T-helper 17 cell (primary cell): ENCODE results near the gene METRNL. TPM values are rescaled to one million over a fixed set of nuclear protein-coding genes. Genes with fewer than 3 reads are reported as not detected.
A peak's percentile ranks its signal among the peaks of the same experiment; 100 is the strongest.
"Not testable (repeated sequence)": the region's sequence is repeated elsewhere in the genome, so short reads cannot be mapped to it uniquely, and the experiment has no call there.

Experiments
- ATAC-seq: fragments of 150-1000 bp; cut with Tn5 transposase; 2 replicates; pipeline ENCODE4 v1.10.0; 2021; ENCODE audit warnings: mild to moderate bottlenecking, moderate library complexity
- DNase-seq, 3 donors: peaks; one replicate each; pipeline versions ENCODE4 v3.0.0 to v3.0.0-alpha.2; 2020 to 2021
- H3K9me3 ChIP-seq: one replicate; pipeline ENCODE4 v1.7.0; 2013; ENCODE audit warnings: low read length, mild to moderate bottlenecking; ENCODE audit not compliant: control insufficient read depth, poor library complexity, severe bottlenecking
- H3K27ac Mint-ChIP-seq: one replicate; pipeline ENCODE4 v1.8.0; 2022; ENCODE audit warnings: mild to moderate bottlenecking, moderate library complexity, mixed read lengths
- H3K27me3 Mint-ChIP-seq: one replicate; pipeline ENCODE4 v1.8.0; 2022; ENCODE audit warnings: mixed read lengths
- H3K36me3 Mint-ChIP-seq: one replicate; pipeline ENCODE4 v1.8.0; 2022; ENCODE audit warnings: low read depth, mixed read lengths
- H3K4me1 Mint-ChIP-seq: one replicate; pipeline ENCODE4 v1.8.0; 2022; ENCODE audit warnings: mild to moderate bottlenecking, mixed read lengths
- H3K4me3 Mint-ChIP-seq: one replicate; pipeline ENCODE4 v1.8.0; 2022; ENCODE audit warnings: mild to moderate bottlenecking, moderate library complexity, mixed read lengths
- total RNA-seq, 4 donors: library from RNA in 2 of 4; stranded (reverse) in 2 of 4; gene quantifications; one replicate each; pipeline ENCODE4 v1.2.3 and lab custom pipeline; 2022 to 2026

Gene METRNL
- total RNA-seq, 2 donors from 2014 or later: 24.0 to 26.2 TPM

DNA sequence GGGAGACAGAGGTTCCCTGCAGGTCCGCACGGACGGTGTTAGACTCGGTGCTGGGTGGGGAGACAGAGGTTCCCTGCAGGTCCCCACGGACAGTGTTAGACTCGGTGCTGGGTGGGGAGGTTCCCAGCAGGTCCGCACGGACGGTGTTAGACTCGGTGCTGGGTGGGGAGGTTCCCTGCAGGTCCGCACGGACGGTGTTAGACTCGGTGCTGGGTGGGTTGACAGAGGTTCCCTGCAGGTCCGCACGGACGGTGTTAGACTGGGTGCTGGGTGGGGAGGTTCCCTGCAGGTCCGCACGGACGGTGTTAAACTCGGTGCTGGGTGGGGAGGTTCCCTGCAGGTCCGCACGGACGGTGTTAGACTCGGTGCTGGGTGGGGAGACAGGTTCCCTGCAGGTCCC is 24.2 kb upstream of the METRNL start:
- not testable (repeated sequence) for H3K27ac Mint-ChIP-seq, H3K27me3 Mint-ChIP-seq, H3K4me3 Mint-ChIP-seq, H3K36me3 Mint-ChIP-seq, H3K9me3 ChIP-seq, H3K4me1 Mint-ChIP-seq, ATAC-seq, DNase-seq

GRCh38 chr17:83055911-83056582 is 23.4 kb upstream of the METRNL start:
- no peak for ATAC-seq
- H3K9me3 ChIP-seq: no peaks in the 10 kb centered on the region
- H3K4me1 Mint-ChIP-seq: peaks cover 6% of the 10 kb centered on the region
- no peak overlapping the region for H3K4me3 Mint-ChIP-seq
- H3K27ac Mint-ChIP-seq: no peak overlapping the region
- DNase-seq: no peak
- H3K36me3 Mint-ChIP-seq: peaks cover 2% of the 10 kb centered on the region
- no peaks in the 10 kb centered on the region for H3K27me3 Mint-ChIP-seq

DNA sequence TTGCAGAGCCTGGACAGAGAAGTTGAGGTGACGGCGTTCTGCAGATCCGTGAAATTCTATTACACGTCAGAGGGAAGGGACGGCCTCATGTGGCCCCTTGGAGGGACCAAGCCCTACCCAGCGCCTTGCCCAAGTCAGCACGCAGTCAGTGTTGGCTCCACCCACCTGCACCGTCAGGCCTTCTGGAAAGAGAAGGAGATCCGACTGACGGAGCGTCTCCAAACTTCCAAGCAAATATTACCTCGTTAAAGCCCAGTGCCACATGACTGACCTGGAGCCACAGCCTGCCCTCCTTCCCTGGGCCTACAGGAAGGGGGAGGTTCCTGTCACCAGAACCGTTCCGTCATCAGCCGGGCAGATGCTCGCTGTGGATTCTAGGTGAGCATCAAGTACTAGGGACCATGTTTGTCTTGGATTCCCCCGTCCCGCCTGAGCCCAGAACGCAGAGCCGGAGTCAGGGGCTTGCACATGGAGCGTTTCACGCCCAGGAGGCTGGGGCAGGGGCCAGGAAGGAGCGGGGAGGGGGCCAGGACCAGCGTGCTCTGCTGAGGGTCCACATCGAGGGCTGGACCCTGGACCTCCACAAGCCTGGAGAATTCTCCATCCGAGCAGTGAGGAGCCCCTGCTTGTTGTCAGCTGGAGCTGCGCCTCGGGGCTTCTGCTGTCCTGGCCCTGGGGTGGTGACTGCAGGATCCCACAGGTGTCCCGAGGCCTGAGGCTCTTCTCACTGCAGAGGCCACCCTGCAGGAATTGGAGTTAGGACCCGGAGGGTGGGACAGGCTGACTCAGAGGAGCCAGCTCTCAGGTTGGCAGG is 22.6 kb upstream of the METRNL start:
- no peak overlapping the region for H3K4me3 Mint-ChIP-seq
- no peaks in the 10 kb centered on the region for H3K9me3 ChIP-seq
- no peak overlapping the region for H3K27ac Mint-ChIP-seq
- peaks cover 6% of the 10 kb centered on the region for H3K4me1 Mint-ChIP-seq
- H3K36me3 Mint-ChIP-seq: peaks cover 2% of the 10 kb centered on the region
- no peaks in the 10 kb centered on the region for H3K27me3 Mint-ChIP-seq
- ATAC-seq (no peak), DNase-seq (no peak)

DNA sequence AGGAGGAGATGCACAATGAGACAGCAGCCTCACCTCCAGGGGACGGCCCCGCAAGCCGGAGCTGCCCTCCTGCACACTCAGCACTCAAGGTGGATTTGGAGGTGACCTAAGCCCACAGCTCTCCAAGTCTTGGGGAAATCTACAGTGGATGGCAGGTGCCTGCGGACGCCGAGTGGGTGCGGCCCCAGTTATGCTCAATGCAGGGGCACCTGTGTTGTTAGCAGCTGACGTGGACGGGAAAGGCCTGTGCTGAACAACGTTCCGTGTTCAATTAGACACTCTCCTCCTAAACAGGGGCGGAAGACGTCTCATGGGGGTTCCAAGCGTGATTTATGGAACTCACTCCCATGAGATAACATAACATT is 22.0 kb upstream of the METRNL start:
- peaks cover 6% of the 10 kb centered on the region for H3K4me1 Mint-ChIP-seq
- H3K4me3 Mint-ChIP-seq: no peak overlapping the region
- DNase-seq (no peak), ATAC-seq (no peak)
- H3K36me3 Mint-ChIP-seq: peaks cover 2% of the 10 kb centered on the region
- no peaks in the 10 kb centered on the region for H3K27me3 Mint-ChIP-seq
- no peak overlapping the region for H3K27ac Mint-ChIP-seq
- H3K9me3 ChIP-seq: no peaks in the 10 kb centered on the region

DNA sequence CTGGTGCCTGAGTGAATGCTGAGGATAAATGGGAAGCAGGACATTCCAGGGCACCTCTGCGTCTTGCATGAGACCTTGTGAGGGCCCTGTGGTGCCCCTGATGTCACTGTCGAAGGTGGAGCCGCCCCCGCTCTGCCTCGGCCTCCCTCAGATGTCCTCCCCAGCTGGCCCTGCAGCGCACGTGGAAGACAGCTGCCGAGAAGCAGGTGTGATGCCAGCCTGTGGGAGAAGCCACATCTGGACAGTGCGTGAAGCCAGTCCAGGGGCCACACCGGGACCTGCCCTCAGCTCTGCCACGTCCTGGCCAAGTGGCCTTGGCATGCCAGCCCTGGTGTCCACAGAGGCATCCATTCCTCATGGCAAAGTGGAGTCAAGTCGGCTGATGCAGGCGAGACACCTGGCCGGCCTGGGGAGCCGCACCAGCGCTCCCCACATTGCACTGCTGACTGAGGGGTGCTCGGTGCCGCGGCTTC is 21.6 kb upstream of the METRNL start:
- H3K27me3 Mint-ChIP-seq: no peaks in the 10 kb centered on the region
- peaks cover 6% of the 10 kb centered on the region for H3K4me1 Mint-ChIP-seq
- no peaks in the 10 kb centered on the region for H3K9me3 ChIP-seq
- peaks cover 2% of the 10 kb centered on the region for H3K36me3 Mint-ChIP-seq
- no peak overlapping the region for H3K27ac Mint-ChIP-seq
- no peak overlapping the region for H3K4me3 Mint-ChIP-seq
- ATAC-seq: no peak
- no peak for DNase-seq

GRCh38 chr17:83058266-83058798 is 21.1 kb upstream of the METRNL start:
- no peak for ATAC-seq
- H3K9me3 ChIP-seq: no peaks in the 10 kb centered on the region
- Mint-ChIP-seq H3K4me3 (no peak overlapping the region), H3K36me3 (peaks cover 2% of the 10 kb centered on the region), H3K27me3 (no peaks in the 10 kb centered on the region), H3K27ac (no peak overlapping the region), H3K4me1 (peaks cover 6% of the 10 kb centered on the region)
- no peak for DNase-seq

DNA sequence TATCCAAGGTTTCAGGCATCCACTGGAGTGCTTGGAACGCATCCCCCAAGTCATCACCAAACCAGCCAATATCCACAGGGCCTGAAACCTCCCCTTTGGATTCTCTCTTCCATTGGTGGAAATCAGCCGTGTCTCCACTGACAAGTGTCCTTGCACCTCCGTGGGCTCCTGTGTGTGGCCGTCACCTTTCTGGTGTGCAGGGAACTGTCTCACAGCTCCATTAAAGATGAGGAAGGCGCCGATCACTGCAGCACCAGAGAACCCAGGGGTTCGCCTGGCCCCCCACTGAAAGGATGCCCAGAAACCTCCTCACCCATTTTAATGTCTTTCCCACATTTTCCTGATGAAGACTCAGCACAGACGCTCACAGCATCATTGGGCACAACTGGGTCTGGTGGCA is 17.8 kb upstream of the METRNL start:
- Mint-ChIP-seq H3K36me3 (peaks cover 2% of the 10 kb centered on the region), H3K27ac (no peak overlapping the region), H3K4me1 (peaks cover 2% of the 10 kb centered on the region), H3K27me3 (no peaks in the 10 kb centered on the region), H3K4me3 (no peak overlapping the region)
- no peak for ATAC-seq
- no peak for DNase-seq
- H3K9me3 ChIP-seq: no peaks in the 10 kb centered on the region

DNA sequence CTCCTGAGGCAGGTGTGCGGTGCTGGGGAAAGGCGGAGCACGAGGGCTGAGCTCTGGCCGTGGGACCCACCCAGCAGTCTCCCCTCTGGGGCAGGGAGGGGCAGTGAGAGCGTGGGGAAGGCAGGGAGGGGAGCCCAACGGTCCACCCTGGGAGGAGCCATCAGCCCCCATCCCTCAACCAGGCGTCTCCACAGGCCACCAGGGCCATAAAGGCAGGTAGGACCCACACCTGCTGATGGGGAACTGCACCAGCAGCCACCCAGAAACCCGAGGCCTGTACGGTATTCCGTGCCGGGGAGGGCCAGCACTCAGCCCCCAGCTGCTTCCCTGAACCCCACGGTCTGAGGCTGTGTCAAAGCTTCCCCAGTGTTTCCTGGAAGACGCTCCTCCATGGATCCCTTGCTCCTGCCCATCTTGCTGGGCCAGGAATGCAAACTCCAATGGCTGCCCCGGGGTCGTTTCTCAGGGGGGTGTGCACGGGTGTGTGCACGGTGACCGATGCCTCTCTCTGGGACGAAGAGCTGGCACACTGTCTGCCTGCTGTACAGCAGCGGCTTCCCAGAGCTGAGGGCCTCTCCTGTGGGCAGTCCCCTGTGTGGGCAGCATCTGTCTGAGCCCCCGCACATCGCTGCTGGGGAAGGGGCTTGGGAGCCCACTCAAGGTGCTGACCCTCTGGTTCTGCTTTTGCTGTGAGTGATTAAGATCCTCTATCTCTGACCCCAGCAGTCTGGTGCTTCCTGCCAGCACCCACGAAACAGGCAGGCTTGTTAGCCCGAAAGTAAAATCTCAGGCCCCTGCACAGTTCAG is 17.2 kb upstream of the METRNL start:
- H3K9me3 ChIP-seq: no peaks in the 10 kb centered on the region
- no peak overlapping the region for H3K27ac Mint-ChIP-seq
- no peak overlapping the region for H3K4me3 Mint-ChIP-seq
- no peaks in the 10 kb centered on the region for H3K27me3 Mint-ChIP-seq
- DNase-seq (peak in 1 of 3 donors; percentile 1), ATAC-seq (no peak)
- peaks cover 2% of the 10 kb centered on the region for H3K36me3 Mint-ChIP-seq
- peaks cover 2% of the 10 kb centered on the region for H3K4me1 Mint-ChIP-seq

DNA sequence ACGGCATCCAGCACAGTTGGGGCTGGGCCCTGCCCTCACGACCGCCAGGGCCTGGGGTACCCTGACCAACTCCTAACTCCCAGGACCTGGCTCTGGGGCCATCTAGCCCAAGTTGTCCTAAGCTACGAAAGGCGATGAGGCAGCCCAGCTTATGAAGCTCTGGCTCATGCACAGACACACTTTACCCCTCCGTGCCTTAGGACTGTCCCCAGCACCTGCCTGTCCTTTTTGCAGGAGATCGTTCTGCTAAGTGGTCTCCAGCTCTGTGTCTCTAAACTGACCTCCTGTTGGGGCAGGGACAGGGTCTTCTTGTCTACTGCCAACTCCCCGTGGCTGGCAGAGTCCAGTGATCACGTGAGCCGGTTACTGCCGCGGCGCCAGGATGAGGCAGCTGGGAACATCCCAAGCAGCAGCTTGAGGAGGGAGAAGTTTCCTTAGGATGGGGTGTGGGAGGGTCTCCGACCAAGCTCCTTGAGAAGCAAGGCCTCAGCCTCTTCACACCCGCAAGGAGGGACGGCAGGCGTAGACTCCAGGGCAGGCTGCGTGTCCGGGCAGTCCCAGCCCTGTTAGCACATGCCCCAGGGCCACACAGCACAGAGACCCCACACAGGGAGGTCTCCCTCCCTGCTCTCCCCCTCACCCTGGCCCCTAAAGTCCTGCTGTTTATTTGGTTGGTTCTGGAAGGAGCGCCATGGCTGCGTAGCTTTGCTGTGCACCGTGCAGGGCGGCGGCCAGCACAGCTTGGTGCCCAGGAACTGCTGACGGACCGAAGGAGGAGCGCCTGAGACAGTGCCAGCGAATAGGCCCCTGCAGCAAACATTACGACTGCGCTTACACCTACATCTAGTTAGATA is 16.4 kb upstream of the METRNL start:
- DNase-seq: peak in 1 of 3 donors; percentile 2
- Mint-ChIP-seq H3K27me3 (no peaks in the 10 kb centered on the region), H3K27ac (no peak overlapping the region), H3K4me1 (peaks cover 4% of the 10 kb centered on the region), H3K4me3 (no peak overlapping the region), H3K36me3 (peaks cover 2% of the 10 kb centered on the region)
- H3K9me3 ChIP-seq: no peaks in the 10 kb centered on the region
- ATAC-seq: no peak

GRCh38 chr17:83064021-83064731 is 15.2 kb upstream of the METRNL start:
- ATAC-seq (no peak), DNase-seq (peak in 1 of 3 donors; percentile 3)
- H3K4me1 Mint-ChIP-seq: peaks cover 6% of the 10 kb centered on the region
- no peak overlapping the region for H3K4me3 Mint-ChIP-seq
- H3K9me3 ChIP-seq: no peaks in the 10 kb centered on the region
- H3K27ac Mint-ChIP-seq: no peak overlapping the region
- H3K36me3 Mint-ChIP-seq: no peaks in the 10 kb centered on the region
- no peaks in the 10 kb centered on the region for H3K27me3 Mint-ChIP-seq

GRCh38 chr17:83064732-83065659 is 14.4 kb upstream of the METRNL start:
- DNase-seq (peak in 1 of 3 donors; percentile 2), ATAC-seq (no peak)
- Mint-ChIP-seq H3K4me3 (no peak overlapping the region), H3K36me3 (no peaks in the 10 kb centered on the region), H3K27ac (no peak overlapping the region), H3K4me1 (peaks cover 10% of the 10 kb centered on the region), H3K27me3 (no peaks in the 10 kb centered on the region)
- H3K9me3 ChIP-seq: no peaks in the 10 kb centered on the region
